ENCODE results near the gene NUP153. TPM values are rescaled to one million over a fixed set of nuclear protein-coding genes. Genes with fewer than 3 reads are reported as not detected.
"Not testable (repeated sequence)": the region's sequence is repeated elsewhere in the genome, so short reads cannot be mapped to it uniquely, and the experiment has no call there.

Gene NUP153
- total RNA-seq, 1 donor from 2014 or later: 34.2 TPM

DNA sequence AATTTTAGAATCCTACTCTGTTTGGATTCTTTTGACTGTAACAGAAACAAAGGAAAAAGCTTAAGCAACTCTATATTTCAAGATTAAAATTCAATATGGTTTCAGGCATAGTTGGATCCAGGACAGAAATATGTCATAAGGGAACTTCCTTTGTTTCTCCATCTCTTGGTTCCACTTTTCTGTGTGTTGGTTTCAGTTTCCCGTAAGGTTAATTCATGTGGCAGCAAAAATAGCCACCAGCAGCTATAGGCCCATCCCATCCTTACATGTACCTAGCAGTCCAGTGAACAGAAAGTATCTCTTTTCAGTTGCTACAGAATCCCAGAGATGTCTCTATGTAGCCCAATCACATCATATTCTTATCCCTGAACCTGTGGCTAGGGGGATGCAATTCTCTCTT lies 115.4 kb downstream of the NUP153 start:
- H3K27ac Mint-ChIP-seq (ENCODE audit: unreplicated experiment): no peak overlapping the region
- peaks cover 2% of the 10 kb centered on the region for H3K9me3 Mint-ChIP-seq (ENCODE audit: unreplicated experiment)
- H3K4me3 Mint-ChIP-seq (ENCODE audit: unreplicated experiment): no peak overlapping the region
- H3K36me3 Mint-ChIP-seq (ENCODE audit: unreplicated experiment): no peaks in the 10 kb centered on the region
- H3K27me3 Mint-ChIP-seq (ENCODE audit: unreplicated experiment): peaks cover 6% of the 10 kb centered on the region
- no peak for DNase-seq
- peaks cover 9% of the 10 kb centered on the region for H3K4me1 Mint-ChIP-seq (ENCODE audit: low read depth, unreplicated experiment)
- TF ChIP-seq, protein P1, sequence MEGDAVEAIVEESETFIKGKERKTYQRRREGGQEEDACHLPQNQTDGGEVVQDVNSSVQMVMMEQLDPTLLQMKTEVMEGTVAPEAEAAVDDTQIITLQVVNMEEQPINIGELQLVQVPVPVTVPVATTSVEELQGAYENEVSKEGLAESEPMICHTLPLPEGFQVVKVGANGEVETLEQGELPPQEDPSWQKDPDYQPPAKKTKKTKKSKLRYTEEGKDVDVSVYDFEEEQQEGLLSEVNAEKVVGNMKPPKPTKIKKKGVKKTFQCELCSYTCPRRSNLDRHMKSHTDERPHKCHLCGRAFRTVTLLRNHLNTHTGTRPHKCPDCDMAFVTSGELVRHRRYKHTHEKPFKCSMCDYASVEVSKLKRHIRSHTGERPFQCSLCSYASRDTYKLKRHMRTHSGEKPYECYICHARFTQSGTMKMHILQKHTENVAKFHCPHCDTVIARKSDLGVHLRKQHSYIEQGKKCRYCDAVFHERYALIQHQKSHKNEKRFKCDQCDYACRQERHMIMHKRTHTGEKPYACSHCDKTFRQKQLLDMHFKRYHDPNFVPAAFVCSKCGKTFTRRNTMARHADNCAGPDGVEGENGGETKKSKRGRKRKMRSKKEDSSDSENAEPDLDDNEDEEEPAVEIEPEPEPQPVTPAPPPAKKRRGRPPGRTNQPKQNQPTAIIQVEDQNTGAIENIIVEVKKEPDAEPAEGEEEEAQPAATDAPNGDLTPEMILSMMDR (IDR thresholded peaks at IDR 0.05; ENCODE audit: partially characterized antibody, unreplicated experiment): no peak

DNA sequence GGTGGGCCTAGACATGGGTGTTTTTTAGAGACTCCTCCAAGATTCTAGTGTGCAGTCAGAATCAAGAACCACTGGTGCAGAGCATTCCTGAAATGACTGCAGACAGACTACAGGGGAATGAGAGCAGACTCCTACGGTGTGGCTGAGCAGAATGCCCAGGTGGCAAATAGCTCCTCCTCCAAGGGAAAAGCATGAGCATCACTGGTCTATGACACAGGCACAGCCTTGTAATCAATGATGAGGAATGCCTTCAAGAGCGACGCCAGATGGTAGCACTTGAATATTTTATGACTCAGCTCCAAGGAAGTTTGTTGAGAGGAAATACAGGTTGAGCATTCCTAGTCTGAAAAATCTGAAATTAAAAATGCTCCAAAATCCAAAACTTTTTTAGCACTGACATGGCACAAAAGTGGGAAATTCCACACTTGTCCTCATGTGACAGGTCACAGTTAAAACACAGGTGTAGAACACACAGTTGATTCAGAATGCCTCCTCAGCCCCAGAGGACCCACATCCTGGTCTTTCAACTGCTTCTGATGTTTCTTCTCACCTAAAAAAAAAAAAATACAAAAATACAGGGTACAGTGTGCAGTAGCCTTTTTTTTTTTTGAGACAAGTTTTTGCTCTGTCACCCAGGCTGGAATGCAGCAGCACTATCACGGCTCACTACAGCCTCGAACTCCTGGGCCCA lies 117.2 kb downstream of the NUP153 start:
- TF ChIP-seq, protein P1 (IDR thresholded peaks at IDR 0.05; ENCODE audit: partially characterized antibody, unreplicated experiment): no peak
- H3K27me3 Mint-ChIP-seq (ENCODE audit: unreplicated experiment): peaks cover 6% of the 10 kb centered on the region
- H3K36me3 Mint-ChIP-seq (ENCODE audit: unreplicated experiment): no peaks in the 10 kb centered on the region
- no peak overlapping the region for H3K4me3 Mint-ChIP-seq (ENCODE audit: unreplicated experiment)
- no peak for DNase-seq
- peak overlapping the region; percentile 64 for H3K27ac Mint-ChIP-seq (ENCODE audit: unreplicated experiment)
- H3K4me1 Mint-ChIP-seq (ENCODE audit: low read depth, unreplicated experiment): peaks cover 9% of the 10 kb centered on the region
- peaks cover 2% of the 10 kb centered on the region for H3K9me3 Mint-ChIP-seq (ENCODE audit: unreplicated experiment)

GRCh38 chr6:17588011-17588410 lies 118.7 kb downstream of the NUP153 start:
- Mint-ChIP-seq H3K4me1 (ENCODE audit: low read depth, unreplicated experiment) (peaks cover 9% of the 10 kb centered on the region), H3K36me3 (ENCODE audit: unreplicated experiment) (no peaks in the 10 kb centered on the region), H3K9me3 (ENCODE audit: unreplicated experiment) (no peaks in the 10 kb centered on the region)

DNA sequence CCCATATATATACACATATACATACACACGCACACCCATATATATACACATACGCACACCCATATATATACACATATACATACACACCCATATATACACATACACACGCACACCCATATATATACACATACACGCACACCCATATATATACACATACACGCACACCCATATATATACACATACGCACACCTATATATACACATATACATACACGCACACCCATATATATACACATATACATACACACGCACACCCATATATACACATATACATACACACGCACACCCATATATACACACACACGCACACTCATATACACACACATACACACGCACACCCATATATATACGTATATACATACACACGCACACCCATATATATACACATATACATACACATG lies 120.1 kb downstream of the NUP153 start:
- not testable (repeated sequence) for H3K27me3 Mint-ChIP-seq (ENCODE audit: unreplicated experiment); H3K4me1 Mint-ChIP-seq (ENCODE audit: low read depth, unreplicated experiment); DNase-seq; H3K4me3 Mint-ChIP-seq (ENCODE audit: unreplicated experiment); H3K36me3 Mint-ChIP-seq (ENCODE audit: unreplicated experiment); H3K9me3 Mint-ChIP-seq (ENCODE audit: unreplicated experiment); H3K27ac Mint-ChIP-seq (ENCODE audit: unreplicated experiment)

More at GRCh38 chr6:17588011-17588410, 118.7 kb downstream of the NUP153 start:
- peaks cover 5% of the 10 kb centered on the region for H3K27me3 Mint-ChIP-seq (ENCODE audit: unreplicated experiment)
- H3K27ac Mint-ChIP-seq (ENCODE audit: unreplicated experiment): no peak overlapping the region
- TF ChIP-seq, protein P1 (IDR thresholded peaks at IDR 0.05; ENCODE audit: partially characterized antibody, unreplicated experiment): no peak
- DNase-seq: no peak
- H3K4me3 Mint-ChIP-seq (ENCODE audit: unreplicated experiment): no peak overlapping the region

DNA sequence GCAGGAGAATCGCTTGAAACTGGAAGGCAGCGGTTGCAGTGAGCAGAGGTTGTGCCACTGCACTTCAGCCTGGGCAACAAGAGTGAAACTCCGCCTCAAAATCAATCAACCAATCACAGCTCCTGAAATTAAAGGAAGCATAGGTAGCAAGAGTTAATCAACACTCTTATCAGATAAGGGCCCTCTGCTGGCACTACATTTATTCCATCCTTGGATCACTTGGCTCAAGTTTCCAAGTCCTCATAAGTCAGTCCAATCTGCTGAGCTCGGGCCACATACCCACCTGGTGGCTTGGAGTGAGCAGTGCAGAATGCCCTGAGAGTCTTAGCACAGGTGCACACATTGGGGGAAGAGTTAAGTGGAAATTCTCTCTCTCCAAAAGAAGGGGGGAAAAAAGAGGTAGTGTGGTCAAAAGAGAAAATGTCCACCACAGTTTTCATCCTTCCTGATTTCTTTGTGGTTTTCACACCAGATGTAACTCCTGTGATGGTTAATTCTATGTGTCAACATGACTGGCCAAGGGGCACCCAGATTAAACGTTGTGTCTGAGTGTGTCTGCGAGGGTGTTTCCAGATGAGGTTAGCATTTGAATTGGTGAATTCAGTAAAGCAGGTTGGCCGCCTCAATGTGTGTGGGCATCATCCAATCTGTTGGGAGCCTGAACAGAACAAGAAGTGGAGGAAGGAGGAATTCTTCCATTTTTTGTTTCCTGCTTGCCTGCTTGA lies 120.8 kb downstream of the NUP153 start:
- Mint-ChIP-seq H3K4me3 (ENCODE audit: unreplicated experiment) (no peak overlapping the region), H3K27me3 (ENCODE audit: unreplicated experiment) (peaks cover 5% of the 10 kb centered on the region), H3K4me1 (ENCODE audit: low read depth, unreplicated experiment) (peaks cover 9% of the 10 kb centered on the region), H3K36me3 (ENCODE audit: unreplicated experiment) (peaks cover 5% of the 10 kb centered on the region), H3K27ac (ENCODE audit: unreplicated experiment) (no peak overlapping the region), H3K9me3 (ENCODE audit: unreplicated experiment) (peaks cover 4% of the 10 kb centered on the region)
- TF ChIP-seq, protein P1 (IDR thresholded peaks at IDR 0.05; ENCODE audit: partially characterized antibody, unreplicated experiment): peak; percentile 32
- no peak for DNase-seq

Data from glutamatergic neuron (in vitro differentiated cells).